PC-3 (cell line): ENCODE results near the gene TIMMDC1.

Experiments
- EZH2 ChIP-seq: fragments of 300-600 bp; sonication (generic); IDR thresholded peaks from one replicate; pipeline ENCODE4 v1.6.1; 2017; ENCODE audit warnings: antibody characterized with exemption, mild to moderate bottlenecking, low read length; ENCODE audit not compliant: unreplicated experiment
- EZH2phosphoT487 ChIP-seq: fragments of 300-600 bp; sonication (generic); IDR thresholded peaks from 2 replicates; pipeline ENCODE4 v1.6.1; 2018; ENCODE audit warnings: mild to moderate bottlenecking, antibody characterized with exemption, low read length, borderline replicate concordance
- TF ChIP-seq, protein P1 (sequence below): fragments of 300-600 bp; sonication (generic); conservative IDR thresholded peaks from 2 replicates; pipeline ENCODE4 v1.5.1; 2017; ENCODE audit warnings: antibody characterized with exemption, low read depth, mild to moderate bottlenecking, low read length

DNA sequence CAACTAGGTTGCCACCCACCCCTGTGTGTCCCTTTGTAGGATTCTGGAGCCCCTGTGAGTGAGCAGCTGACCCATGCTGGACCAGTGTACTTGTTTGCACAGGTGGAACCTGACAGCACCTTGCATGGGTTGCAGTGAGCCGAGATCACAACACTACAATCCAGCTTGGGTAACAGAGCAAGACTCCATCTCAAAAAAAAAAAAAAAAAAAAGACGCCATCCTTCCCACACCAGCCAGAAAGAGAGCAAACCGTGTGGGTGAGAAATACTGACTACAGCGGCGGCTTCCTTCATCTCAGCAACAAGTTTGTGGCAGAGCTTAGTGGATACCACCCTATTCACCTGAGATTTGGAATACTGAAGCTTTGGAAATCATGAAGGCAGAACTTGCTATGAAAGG is 61.8 kb downstream of the TIMMDC1 start:
- TF ChIP-seq, protein P1, sequence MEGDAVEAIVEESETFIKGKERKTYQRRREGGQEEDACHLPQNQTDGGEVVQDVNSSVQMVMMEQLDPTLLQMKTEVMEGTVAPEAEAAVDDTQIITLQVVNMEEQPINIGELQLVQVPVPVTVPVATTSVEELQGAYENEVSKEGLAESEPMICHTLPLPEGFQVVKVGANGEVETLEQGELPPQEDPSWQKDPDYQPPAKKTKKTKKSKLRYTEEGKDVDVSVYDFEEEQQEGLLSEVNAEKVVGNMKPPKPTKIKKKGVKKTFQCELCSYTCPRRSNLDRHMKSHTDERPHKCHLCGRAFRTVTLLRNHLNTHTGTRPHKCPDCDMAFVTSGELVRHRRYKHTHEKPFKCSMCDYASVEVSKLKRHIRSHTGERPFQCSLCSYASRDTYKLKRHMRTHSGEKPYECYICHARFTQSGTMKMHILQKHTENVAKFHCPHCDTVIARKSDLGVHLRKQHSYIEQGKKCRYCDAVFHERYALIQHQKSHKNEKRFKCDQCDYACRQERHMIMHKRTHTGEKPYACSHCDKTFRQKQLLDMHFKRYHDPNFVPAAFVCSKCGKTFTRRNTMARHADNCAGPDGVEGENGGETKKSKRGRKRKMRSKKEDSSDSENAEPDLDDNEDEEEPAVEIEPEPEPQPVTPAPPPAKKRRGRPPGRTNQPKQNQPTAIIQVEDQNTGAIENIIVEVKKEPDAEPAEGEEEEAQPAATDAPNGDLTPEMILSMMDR, result no peak
- TF ChIP-seq EZH2 (no peak), EZH2phosphoT487 (no peak)
